ENCODE results near the gene BLTP3B.

Gene BLTP3B

DNA sequence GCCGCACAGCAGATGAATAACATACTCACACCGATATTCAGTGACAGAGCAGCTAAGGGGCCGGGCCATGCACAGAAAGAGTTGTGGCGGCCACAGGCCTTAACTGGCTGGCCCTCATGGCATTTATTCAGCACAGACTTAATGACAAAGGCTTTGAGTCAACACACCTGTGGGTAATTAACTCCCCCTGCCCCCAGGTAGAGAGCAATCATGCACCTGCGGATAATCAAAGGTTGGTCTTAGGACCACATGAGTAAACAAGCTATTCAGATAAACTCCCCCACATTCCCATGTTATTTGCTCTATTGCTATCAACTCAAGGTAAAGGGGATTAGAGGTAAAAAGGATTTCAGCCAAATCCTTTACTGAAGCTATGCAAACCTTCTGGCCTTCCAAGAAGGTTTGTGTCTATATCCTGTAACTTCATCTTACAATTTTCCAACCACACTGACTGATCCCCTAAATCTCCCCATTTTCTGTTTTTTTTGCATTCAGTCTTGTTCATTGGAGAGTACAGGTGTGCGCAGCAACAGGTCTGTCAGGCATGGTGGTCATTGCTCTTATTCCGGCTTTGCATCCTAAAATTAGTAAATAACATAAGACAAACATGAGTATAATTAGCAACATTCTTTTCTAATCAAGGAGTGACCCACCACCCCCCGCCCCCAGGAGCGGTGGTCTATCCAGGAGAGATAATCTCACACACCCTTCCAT lies 16.9 kb upstream of the BLTP3B start:
- DNase-seq: no peak

- no peak for DNase-seq
Measured at GRCh38 chr12:100158535-100158934, 15.9 kb upstream of the BLTP3B start.

- DNase-seq: no peak
Measured at GRCh38 chr12:100157427-100157821, 14.8 kb upstream of the BLTP3B start.

DNA sequence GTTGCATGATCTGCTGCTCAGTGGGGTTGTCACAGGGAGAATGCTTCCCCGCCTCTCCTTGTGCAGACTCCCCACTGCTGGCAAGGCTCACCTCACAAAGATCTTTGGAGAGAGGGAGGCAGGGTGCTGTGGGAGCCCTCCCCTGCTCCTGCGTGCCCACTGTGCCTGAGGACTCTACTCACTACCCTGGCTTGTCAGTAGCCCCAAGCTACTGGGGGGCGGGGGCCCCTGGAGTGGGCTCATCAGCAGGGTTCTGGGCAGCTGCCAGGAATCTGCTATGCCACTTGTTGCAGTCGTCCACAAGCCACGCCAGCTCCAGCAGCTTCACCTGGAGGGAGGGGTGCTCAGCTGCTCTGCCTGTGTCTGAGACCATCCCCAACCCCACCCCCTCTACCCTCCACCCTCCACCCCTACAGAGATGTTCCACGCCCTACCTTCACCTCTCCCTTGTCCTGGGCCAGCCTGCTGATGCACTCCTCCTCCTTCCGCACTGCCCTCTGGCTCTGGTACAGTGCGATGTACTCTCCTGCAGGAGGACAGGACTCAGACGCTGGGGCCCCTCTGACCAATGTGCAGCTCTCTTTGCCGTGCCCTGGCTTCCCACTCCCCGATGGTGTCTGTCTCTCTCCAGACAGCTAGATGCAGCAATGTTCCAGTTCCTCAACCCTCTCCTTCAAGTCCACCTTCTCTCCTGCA lies 14.2 kb upstream of the BLTP3B start:
- DNase-seq: no peak

DNA sequence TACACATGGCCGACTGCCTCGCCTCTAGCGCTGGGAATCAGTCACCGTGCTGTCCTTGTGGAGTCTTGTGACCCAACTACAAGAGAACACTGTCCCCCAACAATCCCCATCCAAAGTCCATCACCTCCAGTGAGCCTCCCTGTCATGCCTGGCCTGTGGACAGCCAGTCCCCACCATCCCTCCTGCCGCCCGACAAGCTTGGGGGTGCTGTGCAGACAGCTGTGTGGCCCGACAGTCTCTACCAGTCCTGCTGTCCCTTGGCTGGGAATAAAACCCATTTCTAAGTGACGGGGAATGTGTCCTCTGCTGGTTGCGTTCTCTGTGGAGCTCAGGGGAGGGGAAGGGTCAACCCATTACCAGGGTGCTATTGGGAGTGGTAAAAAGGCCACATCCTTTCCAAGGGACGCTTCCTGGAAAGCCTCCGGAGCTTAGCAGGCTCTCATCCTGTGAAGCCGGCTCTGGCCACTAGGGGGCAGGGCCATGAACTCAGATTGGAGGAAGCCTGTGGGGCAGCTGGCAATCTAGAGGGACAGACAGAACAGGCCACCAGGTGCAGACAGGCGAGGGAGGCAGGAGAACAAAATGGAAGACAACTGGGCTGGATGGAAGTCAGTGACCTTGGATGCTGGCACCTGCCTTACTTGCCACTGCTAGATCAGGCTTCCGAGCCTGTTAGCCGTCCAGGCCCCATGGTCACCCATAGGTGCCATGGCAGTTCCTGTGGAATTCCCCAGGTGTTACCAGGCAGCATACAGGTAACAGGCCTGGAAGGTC lies 12.0 kb upstream of the BLTP3B start:
- DNase-seq: no peak

DNA sequence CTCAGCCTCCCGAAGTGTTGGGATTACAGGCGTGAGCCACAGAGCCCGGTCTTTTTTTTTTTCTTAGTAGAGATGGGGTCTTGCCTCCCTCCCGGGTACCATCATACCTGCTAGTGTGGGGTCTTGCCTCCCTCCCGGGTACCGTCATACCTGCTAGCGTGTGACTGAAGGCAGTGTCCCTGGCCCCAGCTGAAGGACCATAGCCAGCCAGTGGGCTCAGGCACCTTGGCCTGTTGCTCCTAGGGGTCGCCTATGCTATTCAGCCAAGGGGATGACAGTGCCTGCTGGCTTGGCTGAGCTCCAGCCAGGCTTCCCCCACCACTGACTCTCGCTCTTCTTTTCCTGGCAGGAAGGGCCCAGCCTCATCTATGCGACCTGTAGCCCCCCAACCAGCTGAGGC lies 10.5 kb upstream of the BLTP3B start:
- DNase-seq: no peak

- no peak for DNase-seq
Measured at GRCh38 chr12:100151769-100152168, 9.1 kb upstream of the BLTP3B start.

- no peak for DNase-seq
Measured at GRCh38 chr12:100146252-100146651, 3.6 kb upstream of the BLTP3B start.

- no peak for DNase-seq
Measured at GRCh38 chr12:100145643-100146042, 3.0 kb upstream of the BLTP3B start.

DNA sequence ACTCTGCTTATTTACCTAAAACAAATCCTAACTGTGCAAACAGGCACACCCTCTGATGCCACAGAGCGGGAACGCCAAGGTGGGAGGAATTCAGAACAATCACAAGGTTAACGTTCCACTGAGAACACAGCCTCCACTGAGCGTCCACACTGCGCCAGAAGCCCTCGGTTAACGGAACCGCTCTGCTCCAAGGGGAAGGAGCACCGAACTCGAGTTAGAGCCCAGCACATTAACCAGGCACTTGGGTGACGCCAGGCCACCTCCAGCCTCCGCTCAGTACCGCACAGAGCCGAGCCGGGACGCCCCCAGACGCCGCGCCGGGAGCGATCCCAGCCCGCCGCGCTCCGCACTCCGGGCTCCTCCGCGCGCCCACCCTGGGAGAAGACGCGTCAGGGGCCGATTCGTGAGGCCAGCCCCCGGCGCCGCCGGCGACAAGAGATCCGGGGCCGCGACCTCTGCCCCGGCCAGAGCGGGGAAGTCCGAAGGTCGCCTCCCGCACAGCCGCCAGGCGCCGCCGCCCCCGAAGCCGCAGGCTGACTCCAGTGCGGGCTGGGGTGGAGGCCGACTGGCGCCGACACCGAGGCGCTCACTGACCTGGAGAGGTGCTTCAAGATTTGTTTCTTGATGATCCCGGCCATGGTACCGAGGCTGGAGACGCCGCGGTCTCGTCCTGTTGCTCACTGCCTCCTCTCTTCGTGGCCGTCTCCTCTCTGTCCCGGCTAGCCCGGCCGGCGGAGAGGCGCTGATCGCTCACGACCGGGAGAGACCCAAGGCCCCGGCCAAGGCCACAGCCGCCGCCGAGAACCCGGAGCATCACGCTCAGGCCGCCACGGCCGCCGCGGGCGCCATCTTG lies 450 bp downstream of the BLTP3B start:
- peak; percentile 58 for DNase-seq

GRCh38 chr12:100141666-100141997 lies 1.0 kb downstream of the BLTP3B start:
- peak; percentile 56 for DNase-seq

- DNase-seq: no peak
Measured at GRCh38 chr12:100138803-100139098, 3.9 kb downstream of the BLTP3B start.

GRCh38 chr12:100138048-100138802 lies 4.4 kb downstream of the BLTP3B start:
- peak; percentile 23 for DNase-seq

DNA sequence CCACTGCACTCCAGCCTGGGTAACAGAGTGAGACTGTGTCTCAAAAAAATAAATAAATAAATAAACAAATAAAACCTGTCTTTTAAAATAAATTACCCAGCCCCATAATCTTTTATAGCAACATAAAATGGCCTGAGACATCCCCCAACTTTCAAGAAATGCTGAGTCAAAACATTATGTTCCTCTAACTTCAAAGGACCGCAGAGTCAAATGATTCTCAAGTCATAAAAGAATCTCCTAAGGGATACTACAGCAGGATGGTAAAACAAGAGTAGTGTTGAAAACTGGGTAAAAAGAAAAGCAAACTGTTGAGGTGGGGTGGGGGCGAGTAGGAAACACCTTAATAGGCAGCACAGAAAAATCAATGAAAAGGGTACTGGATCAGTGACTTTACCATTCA lies 9.5 kb downstream of the BLTP3B start:
- DNase-seq: no peak

GRCh38 chr12:100128512-100128908 lies 14.2 kb downstream of the BLTP3B start:
- DNase-seq: peak; percentile 10

- DNase-seq: no peak
Measured at GRCh38 chr12:100127766-100128511, 14.7 kb downstream of the BLTP3B start.

DNA sequence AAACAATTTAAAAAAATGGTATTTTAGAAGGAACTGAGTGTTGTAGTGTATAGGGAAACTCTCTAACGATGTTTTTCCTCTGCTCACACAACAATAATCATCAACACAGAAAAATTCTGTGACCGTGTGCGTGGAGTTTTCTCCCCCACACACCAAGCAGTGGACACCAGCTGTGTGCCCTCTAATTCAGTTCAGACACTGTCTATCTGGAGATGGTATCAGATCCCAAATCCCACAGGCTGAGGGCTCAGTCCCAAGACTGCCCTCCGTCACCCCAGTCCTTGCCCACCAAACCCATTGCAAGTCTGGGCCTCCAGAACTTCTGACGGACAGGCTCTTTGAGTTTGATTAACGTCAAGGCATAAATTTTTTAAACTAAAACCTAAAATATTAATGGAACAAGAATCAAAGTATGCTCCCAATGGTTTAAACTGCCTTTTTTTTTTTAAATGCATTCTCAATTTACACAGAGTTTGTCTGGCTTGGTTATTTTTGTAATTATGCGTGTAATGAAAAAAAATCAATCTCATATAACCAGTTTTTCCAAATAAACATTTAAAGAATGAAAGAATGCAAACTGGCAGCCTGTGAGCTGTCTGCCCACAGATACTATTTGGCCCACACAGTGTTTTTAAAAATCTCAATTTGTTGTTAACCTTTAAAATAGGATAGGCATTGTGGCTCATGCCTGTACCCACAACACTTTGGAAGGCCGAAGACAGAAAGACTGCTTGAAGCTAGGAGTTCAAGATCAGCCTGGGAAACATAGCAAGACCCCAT lies 19.2 kb downstream of the BLTP3B start:
- DNase-seq: no peak

- no peak for DNase-seq
Measured at GRCh38 chr12:100120355-100120754, 22.3 kb downstream of the BLTP3B start.

- no peak for DNase-seq
Measured at GRCh38 chr12:100115291-100115690, 27.4 kb downstream of the BLTP3B start.

DNA sequence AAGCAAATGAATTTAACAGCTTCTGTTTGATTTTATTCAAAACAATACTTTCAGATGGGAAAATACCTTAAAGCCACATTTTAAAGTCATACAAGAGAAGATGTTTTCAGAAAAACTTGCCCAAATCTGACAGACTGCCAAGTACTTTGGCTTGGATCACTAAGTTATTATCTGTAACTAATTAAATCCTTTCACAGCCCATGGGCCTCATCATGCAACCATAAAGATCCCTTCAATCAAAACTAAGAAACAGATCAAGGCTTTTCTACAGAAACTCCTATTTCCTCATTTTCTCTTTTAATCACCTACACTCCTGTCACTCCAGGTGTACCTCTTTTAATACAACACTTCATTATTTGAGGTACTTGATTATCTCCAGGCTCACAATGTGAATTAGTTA lies 28.1 kb downstream of the BLTP3B start:
- no peak for DNase-seq

GRCh38 chr12:100110276-100110675 lies 32.4 kb downstream of the BLTP3B start:
- DNase-seq: no peak

Measured in NCI-H2171 treated with DMSO at 0.1 percent for 48 hours (cell line).